H7 (cell line): Measurements from ENCODE around the gene RGS7. TPM values are rescaled to one million over a fixed set of nuclear protein-coding genes. Genes with fewer than 3 reads are reported as not detected.

ENCODE experiments used
- DNase-seq: peaks from one replicate; pipeline ENCODE4 v3.0.0; 2012
- H3K27me3 ChIP-seq: 2 replicates; pipeline ENCODE4 v1.6.0; 2011; ENCODE audit warnings: mild to moderate bottlenecking, low read length; ENCODE audit not compliant: control insufficient read depth, insufficient read depth
- H3K36me3 ChIP-seq: replicated peaks from 2 replicates; pipeline ENCODE4 v1.5.1; 2011; ENCODE audit warnings: low read length; ENCODE audit not compliant: control insufficient read depth, insufficient read depth
- H3K4me3 ChIP-seq: 2 replicates; pipeline ENCODE4 v1.5.1; 2011; ENCODE audit warnings: low read depth, mild to moderate bottlenecking, control low read depth, low read length, moderate library complexity; ENCODE audit not compliant: insufficient read depth
- total RNA-seq: library from RNA; depleted of rRNA; stranded (reverse); fragments of >200 nt; shearing (Covaris generic); gene quantifications from 2 replicates; pipeline ENCODE4 v1.2.3, GENCODE V29; 2014

RGS7 gene
- total RNA-seq, 1 experiment from 2014 or later: 1.6 TPM

DNA sequence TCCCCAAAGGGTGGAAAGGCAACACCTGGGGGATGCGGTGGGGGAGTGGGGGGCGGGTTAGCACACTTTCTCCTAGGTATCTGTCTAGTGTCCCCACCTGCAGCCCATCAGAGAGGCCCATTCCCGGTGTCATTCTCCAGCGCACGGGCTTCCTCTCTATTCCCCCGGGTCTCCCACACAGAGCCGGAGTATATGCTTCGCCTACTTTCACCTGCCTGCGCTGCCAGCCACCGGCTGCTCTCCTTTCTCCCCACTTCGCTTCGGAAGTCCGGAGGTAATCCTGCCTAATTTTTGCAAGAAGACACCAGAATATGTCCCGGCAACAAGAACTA lies 852 bp downstream of the RGS7 start:
- Histone ChIP-seq H3K27me3 (peaks cover 27% of the 10 kb centered on the region), H3K4me3 (peak overlapping the region; percentile 65), H3K36me3 (no peaks in the 10 kb centered on the region)
- peak; percentile 59 for DNase-seq

DNA sequence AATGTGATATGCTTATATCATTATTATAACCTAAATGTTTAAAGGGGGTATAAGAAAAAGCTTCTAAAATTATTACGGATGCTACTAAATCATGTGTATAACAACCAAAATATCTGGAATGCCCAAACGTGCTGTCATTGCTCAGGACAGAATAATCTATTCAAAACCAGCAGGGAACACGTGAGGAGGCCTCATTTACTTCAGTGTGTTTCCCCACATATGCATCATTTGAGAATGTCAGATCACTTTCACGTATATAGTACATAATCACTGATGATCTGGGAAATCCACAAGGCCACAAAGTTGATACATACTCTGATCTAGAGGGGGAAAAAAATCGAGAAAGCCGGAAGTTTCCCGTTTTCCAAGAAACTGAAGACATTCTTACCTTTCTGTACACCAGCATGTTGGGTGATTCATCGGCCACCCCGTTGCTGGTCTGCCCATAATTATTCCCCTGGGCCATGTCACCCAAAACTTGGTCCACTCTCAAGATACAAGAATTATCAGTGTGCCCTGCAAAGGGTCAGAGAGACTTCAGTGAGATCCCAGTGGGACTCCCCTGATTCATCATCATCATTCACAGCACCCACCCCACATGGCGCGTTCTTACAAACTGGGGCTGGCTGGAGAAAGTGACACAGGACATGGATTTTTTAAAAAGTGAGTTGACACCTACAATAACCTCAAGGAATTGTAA lies 1.5 kb downstream of the RGS7 start:
- Histone ChIP-seq H3K4me3 (no peak overlapping the region), H3K36me3 (no peaks in the 10 kb centered on the region), H3K27me3 (peaks cover 27% of the 10 kb centered on the region)
- DNase-seq: no peak

DNA sequence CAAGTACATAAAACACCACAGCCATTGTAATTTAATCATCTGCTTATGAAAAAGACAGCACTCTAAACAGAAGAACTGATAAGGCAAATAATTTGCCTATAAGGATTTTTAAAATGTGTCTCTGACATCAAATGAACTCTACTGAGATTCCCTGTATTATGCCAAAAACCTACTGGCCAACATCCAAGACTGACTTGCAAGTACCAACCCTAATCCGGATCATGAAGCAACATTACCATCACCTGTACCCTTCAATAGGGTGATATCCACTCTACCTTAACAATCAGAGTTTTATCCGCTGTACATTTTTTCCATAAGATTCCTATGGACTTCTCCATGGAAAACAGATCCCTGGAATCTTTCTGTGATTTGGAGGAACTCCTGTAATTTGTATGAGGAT lies 4.6 kb downstream of the RGS7 start:
- H3K27me3 ChIP-seq: peaks cover 18% of the 10 kb centered on the region
- no peaks in the 10 kb centered on the region for H3K36me3 ChIP-seq
- no peak overlapping the region for H3K4me3 ChIP-seq
- no peak for DNase-seq

DNA sequence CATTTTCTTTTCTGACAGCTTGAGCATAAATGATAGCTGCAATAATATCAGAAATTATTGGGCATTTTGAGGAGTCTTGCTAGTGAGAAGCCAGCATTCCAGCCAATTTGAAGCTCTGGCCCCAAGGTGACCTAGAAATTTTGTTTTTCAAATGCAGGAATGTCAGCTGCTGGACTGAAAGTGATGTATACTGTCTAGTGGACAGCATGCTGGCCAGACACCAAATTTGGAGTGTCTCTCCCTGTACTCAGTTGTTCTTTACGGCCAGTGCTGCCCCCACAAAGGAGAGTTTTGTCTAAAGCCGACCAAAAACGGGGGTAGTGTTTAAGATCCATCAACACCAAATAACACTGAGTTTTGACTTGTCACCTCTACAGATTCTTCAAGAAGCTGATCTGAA lies 5.2 kb downstream of the RGS7 start:
- Histone ChIP-seq H3K4me3 (no peak overlapping the region), H3K36me3 (no peaks in the 10 kb centered on the region), H3K27me3 (peaks cover 13% of the 10 kb centered on the region)
- DNase-seq: no peak

DNA sequence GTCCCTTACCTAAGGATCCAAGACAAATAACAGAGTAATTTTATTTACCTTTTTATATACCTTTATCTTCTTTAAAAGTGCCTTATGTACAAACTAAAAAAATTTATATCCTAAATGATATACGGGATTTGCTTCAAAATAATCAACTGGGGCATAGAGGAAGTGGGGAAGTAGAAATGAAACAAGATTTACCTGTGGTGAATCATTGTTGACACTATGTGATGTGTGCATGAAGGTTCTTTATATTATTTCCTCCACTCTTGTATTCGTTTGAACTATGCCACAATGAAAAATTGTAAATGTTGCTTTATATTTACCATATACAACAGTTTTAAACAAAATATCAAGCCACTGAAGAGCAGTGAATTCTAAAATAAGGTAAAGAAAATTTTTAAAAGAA lies 13.0 kb downstream of the RGS7 start:
- no peak for DNase-seq
- Histone ChIP-seq H3K4me3 (no peak overlapping the region), H3K36me3 (no peaks in the 10 kb centered on the region), H3K27me3 (no peaks in the 10 kb centered on the region)

DNA sequence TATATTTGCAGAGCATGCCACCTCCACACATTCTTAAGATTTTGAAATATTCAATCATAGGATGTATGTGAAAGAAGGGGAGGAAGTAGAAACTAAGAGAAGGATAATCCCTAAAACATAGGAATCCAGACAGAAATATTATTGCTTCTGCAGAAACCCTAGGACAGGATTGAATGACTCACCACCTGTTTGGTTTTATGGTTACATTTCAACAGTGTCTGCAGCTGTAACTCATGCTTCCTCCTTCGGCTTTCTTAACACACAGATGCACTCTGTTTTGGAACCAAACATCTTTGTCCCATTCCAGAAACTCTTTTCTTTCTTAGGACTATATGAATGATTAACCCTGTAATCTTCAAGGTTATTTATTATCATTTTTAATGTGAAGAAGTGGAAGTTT lies 20.7 kb downstream of the RGS7 start:
- Histone ChIP-seq H3K4me3 (no peak overlapping the region), H3K27me3 (no peaks in the 10 kb centered on the region), H3K36me3 (no peaks in the 10 kb centered on the region)
- no peak for DNase-seq

DNA sequence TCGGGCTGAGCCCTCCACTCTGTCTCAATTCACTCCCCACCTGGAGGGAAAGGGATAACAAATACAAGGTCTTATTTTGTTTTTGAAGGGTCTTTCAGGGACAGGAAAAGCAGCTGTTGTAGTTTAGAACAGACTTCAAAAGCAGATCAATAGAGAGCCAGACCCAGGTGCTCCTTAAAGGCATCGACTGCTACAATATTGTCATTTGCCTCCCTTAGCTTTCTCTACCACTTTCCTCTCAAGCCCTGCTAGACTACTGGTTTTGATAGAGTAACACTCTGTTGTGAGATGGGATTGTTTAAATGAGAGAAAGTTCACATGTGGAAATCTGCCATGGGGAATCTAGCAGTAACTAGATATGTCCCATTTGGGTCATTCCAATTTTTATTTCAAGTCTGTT lies 24.0 kb downstream of the RGS7 start:
- no peaks in the 10 kb centered on the region for H3K27me3 ChIP-seq
- no peaks in the 10 kb centered on the region for H3K36me3 ChIP-seq
- H3K4me3 ChIP-seq: no peak overlapping the region
- DNase-seq: no peak

DNA sequence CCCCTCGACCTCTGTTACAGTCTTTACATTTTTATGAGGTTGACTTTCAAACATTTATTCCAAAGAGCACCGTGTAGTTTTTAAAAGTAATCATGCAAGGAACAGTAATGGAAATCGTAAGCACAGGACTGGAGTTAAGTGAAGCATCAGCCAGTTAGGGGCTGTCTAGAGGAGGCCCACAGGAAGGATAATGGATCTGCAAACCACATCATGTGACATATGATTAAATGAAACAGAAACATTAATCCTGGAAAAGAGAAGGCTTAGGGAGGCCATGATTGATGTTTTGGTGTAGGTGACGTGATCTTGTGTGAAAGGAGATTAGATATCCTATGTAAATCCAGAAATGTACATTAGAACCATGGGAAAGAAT lies 25.0 kb downstream of the RGS7 start:
- H3K4me3 ChIP-seq: no peak overlapping the region
- H3K36me3 ChIP-seq: no peaks in the 10 kb centered on the region
- no peaks in the 10 kb centered on the region for H3K27me3 ChIP-seq
- DNase-seq: no peak

DNA sequence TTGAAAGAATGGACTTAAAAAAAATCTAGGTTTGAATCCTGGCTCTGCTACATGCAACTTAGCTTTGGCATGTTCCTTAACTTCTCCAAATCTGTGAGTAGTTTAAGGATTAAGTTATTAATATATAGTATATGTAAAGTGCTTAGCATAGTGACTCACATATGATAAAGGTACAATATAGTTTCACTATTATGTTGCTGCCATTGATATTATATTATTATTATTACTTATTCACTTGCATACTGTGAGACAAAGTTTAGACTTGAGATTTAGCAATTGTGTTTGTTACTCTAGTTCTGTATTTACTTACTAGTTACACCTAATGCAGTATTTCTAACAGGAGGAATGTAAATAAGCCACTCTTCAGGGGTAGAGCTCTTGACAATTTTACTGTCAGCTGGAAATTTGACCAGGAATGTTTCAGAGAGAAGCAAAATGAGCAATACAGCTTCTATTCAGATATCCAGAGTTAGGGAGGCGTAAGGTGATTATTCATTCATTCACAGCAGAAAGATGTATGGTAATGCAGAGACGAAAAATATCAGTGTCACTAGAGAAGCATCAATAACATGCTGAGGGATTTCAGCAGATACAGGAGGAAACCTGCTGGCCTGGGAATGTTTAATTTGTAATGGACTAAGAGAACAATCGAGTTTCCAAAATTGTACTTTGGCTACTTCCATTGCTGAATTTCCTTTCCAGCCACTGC lies 25.5 kb downstream of the RGS7 start:
- Histone ChIP-seq H3K36me3 (no peaks in the 10 kb centered on the region), H3K4me3 (no peak overlapping the region), H3K27me3 (no peaks in the 10 kb centered on the region)
- no peak for DNase-seq

DNA sequence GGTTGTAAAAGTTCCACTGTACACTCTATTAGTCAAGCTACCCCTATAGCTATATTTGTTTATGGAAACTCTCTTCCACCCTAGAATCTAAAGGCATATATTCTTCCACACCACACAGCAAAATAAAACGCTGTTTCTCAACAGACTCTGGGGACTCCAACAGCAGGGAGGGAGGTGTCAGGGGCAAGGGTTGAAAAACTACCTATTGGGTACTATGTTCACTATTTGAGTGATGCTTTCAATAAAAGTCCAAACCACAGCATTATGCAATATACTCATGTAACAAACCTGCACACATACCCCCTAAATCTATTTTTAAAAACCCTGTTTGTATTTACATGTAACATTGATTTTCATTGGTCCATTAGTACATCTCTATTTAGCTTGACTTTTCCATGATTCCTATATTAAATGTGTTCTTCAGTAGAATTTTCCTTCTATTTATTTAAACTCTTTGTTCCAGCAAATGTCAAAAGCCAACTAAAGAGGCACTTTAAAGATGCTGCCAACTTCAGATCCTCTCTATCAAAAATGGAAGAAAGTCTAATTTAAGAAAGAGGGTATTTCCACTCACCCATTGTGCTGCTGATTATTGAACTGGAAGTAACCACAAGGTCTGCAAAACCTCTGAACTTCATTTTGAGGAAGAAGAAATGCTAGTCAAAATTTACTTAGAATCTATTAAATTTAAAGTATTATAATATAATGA lies 26.2 kb downstream of the RGS7 start:
- DNase-seq: no peak
- Histone ChIP-seq H3K4me3 (no peak overlapping the region), H3K36me3 (no peaks in the 10 kb centered on the region), H3K27me3 (no peaks in the 10 kb centered on the region)

DNA sequence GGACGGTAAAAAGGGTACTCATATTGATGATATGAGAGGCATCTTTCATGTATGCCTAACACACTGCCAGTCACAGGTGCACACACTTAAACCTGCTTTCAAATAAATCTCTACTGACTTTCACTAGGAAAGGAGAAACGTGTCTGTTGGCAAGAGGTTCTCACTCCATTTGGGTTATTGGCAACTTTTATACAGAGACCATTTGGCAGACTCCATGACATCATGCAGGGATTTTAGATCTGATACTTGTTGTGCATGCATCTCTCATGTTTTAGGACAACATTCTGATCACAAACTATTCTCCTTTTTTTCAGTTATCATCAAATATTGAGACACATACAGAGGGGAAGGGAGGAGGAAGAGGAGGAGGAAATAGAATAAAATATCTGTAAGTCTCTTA lies 31.5 kb downstream of the RGS7 start:
- no peak overlapping the region for H3K4me3 ChIP-seq
- no peaks in the 10 kb centered on the region for H3K27me3 ChIP-seq
- H3K36me3 ChIP-seq: no peaks in the 10 kb centered on the region
- no peak for DNase-seq

DNA sequence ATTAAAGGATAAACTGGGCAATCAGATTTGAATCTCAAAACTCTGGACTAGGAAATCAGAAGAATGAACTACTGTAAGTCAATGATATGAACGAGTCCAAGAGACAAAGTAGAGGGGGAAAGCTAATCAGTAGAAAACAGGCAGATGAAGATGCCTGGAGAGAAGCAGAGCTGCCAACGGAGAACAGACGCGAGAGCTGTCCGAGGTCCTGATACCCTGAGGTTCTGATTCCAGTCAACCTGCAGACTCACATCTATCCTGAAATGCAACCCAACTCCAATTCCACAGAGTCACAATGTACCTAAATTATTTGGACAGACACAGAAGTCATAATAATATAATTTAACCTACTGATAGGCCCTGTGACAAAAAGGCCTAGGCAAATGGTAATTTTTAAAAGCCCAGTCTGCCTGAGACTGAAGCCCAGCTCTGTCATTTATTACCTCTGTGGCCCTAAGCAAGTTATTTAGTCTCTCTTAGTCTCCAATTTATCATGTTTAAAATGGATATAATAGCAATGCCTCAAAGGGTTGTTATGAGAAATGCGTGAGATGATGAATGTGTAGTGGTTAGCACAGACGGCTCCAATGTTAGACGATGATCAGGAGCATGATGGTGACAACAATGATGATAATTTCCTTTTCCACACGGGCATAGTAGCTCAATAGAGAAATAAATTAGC lies 33.4 kb downstream of the RGS7 start:
- Histone ChIP-seq H3K27me3 (no peaks in the 10 kb centered on the region), H3K4me3 (no peak overlapping the region), H3K36me3 (no peaks in the 10 kb centered on the region)
- DNase-seq: peak; percentile 52

DNA sequence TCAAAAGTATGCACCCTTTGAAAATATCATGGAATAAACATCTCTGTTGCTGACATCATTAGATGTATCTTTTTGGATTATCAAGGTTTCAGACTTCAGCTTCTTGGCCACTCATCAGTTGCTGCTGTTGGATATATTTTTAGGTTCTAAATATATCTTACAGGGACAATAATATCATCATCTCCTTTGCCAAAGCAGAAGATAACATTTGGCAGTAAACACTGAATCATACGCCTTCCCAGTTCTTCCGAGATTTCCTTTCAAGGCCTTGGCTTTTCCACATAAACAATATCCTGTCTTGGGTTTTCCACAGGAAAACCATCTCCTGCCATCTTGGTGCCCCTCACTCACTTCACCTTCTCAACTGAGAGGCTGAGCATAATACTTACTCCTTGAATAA lies 39.3 kb downstream of the RGS7 start:
- no peaks in the 10 kb centered on the region for H3K27me3 ChIP-seq
- no peak overlapping the region for H3K4me3 ChIP-seq
- DNase-seq: no peak
- no peaks in the 10 kb centered on the region for H3K36me3 ChIP-seq

DNA sequence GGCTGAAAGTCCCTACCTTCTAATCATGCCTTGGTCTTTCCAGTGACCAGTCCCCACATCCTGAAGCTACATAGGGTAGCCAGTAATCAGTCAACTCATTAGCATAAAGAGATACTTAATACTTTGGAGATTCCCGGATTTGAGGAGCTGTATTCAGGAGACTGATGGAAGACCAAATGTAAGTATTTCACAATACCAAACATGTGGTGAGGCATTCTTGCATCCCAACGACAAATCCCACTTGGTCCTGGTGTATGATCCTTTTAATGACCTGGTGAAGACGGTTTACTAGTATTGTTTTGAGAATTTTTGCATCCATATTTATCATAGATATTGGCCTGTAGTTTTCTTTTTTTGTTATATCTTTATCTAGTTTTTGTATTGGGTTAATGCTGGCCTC lies 40.6 kb downstream of the RGS7 start:
- no peak for DNase-seq
- Histone ChIP-seq H3K36me3 (no peaks in the 10 kb centered on the region), H3K4me3 (no peak overlapping the region), H3K27me3 (no peaks in the 10 kb centered on the region)
